GM03348 (cell line): ENCODE results near the gene PPP1R18.
"Not testable (repeated sequence)": the region's sequence is repeated elsewhere in the genome, so short reads cannot be mapped to it uniquely, and the experiment has no call there.

Experiments
- DNase-seq: peaks from one replicate; pipeline ENCODE4 v3.0.0; 2012; ENCODE audit warnings: low spot score

The PPP1R18 gene

DNA sequence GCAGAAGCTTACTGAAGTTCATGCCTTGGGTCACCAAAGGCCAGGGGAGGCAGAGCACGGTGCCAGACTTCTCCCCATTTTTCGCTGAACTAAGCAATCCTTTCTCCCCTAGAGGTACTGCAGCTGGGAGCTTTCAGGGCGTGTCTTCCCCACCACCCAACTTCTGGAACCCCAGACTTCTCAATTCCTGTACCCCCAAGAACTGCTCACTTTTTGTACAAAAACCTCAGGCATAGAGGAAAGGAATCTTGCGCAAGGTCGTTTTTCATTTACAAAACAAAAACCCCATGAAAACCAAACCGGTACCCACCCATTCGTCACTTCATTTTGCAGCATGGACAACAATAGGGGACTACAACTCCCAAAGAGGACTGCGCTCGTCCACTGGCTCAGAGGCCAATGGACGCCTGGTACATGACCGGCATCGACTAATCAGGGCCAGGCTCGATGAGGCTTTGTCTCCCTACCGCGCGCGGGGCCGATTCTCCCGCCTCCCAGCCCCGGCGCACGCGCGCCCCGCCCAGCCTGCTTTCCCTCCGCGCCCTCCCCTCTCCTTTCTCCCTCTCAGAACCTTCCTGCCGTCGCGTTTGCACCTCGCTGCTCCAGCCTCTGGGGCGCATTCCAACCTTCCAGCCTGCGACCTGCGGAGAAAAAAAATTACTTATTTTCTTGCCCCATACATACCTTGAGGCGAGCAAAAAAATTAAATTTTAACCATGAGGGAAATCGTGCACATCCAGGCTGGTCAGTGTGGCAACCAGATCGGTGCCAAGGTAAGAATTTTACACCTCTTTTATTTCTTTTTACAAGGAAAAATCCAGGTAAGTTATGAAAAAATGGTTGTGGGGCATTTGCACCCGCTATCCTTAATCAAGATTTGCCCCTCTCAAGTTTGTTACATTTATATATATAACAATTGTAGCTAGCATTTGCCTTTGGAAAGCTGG lies 33.6 kb upstream of the PPP1R18 start, which contains the start of gene TUBB:
Gene TUBB, plus strand, starts transcription at position 562 of the 947 bp plus-strand sequence. Its CDS starts 155 bp downstream, at position 717.
- DNase-seq = peak; percentile 93

DNA sequence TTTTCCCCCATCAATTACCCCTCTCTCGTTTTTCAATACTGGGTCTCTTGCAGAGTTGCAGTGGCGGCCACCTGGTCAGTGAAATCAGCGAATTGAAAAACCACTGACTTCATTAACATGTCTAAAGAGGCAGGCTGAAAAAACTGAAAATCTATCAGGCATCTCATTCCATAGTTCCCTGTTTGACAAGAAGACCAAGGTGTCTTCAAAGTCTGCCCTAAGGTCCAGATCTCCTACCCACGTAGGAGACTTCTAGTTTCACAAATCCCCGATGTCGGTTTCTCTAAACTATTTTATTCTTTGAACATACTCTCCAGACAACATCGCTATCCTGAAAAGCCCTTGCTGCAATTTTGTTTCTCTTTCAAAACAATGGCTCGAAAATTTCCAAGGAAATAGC lies 32.9 kb upstream of the PPP1R18 start:
- no peak for DNase-seq

DNA sequence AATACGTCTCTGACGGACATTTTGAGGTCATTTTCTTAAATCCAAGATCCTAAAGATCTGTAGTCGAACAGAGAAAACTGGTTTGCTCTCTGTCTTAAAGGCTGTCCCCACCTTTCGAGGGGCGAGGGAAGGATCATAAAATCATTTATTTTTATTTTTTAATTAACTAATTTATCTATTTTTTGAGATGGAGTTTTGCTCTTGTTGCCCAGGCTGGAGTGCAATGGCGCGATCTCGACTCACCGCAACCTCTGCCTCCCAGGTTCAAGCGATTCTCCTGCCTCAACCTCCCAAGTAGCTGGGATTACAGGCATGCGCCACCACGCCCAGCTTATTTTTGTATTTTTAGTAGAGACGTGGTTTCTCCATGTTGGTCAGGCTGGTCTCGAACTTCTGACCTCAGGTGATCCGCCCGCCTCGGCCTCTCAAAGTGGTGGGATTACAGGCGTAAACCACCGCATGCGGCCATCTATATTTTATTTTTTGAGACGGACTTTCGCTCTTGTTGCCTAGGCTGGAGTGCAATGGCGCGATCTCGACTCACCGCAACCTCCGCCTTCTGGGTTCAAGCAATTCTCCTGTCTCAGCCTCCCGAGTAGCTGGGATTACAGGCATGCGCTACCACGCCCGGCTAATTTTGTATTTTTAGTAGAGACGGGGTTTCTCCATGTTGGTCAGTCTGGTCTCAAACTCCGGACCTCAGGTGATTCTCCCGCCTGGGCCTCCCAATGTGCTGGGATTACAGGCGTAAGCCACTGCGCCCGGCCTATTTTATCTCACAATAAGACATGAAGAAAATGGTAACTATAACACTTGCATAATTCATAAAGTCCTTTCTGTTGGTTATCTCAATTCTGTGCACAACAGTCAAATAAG lies 31.6 kb upstream of the PPP1R18 start:
- DNase-seq = not testable (repeated sequence)

DNA sequence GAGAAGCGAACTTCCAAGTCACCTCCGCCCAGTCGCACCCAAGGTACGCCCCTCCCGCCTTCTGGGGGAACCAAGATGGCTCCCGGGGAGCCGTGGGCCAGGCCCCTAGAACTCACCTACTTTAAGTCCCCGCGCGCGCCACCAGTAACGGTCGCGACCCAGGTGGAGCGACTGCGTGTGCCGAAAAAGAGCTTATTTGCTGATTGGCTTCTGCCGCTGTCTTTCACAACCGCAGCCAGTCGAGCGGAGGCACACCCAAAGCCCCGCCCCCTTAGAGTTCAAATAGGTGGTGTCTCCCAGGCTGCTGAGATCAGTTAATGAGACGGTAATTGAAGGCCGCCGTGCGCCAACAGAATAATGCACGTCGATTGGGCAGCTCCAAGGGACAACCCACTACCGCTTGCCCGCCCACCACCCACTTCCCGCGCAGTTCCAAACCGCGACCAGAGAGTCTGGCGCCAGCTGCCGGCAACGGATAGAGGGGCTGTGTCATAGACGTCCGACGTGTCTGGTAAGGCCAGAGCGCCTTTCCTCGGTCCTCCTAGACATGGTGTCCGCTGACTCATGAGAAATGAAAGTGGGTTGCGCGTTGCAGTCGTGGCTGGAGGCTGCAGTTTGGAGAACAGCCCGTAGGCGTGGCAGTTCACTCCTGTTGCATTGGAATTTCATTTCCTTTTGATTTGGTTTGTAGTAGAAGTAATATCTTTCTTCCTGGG lies 30.8 kb upstream of the PPP1R18 start, which contains the start of gene MDC1:
Gene MDC1, minus strand, starts transcription at position 153 of the 716 bp plus-strand sequence. CDS start 2,106 bp downstream, outside the sequence.
- DNase-seq = peak; percentile 96

DNA sequence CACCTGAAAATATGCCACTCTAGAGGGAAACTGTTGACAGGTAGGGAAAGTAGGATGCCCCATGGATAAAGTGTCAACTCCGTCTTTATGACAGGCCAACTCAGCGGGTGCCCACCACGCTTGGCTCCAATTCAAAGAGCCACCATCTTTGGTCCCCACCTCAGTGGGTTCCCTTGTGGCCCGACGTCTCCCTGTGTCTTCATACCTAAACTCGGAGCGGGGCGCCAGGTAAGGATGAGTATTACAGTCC lies 30.4 kb upstream of the PPP1R18 start:
- DNase-seq = no peak

DNA sequence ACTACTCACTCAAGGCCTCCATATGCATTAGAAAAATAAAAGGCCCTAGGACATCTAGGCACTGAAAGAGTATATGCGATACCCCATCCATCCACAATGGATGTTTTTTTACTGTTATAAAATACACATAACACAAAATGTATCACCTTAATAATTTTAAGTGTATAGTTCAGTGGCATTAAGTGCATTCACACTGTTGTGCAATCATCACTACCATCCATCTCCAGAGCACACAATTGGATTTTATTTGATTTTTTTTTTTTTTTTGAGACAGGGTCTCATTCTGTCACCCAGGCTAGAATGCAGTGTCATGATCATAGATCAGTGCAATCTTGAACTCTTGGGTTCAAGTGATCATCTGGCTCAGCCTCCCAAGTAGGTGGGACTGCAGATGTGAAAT lies 27.8 kb upstream of the PPP1R18 start:
- DNase-seq = no peak

DNA sequence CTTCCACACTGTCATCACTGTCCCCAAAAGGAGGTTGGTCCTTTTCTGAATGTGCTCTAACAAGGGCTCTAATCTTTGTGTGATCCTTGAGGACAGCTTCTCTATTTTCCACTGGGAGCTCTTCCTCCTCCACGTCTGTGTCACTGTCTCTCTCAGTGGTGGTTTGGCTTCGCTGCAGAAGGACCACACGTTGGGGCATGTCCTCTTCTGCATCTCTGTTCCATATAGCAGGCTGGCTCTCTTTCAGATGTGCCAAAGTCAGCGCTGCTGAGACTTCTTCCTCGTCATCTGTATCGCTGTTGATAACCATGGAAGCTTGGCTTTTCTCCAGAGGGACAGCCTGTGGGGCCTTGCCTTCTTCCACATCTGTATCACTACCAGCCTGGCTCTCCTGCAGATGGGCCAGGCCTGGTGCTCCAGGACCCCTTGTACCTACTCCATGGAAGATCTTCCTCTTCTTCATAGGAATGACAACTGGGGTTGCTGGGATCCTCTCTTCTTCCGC lies 26.0 kb upstream of the PPP1R18 start:
- DNase-seq = no peak

DNA sequence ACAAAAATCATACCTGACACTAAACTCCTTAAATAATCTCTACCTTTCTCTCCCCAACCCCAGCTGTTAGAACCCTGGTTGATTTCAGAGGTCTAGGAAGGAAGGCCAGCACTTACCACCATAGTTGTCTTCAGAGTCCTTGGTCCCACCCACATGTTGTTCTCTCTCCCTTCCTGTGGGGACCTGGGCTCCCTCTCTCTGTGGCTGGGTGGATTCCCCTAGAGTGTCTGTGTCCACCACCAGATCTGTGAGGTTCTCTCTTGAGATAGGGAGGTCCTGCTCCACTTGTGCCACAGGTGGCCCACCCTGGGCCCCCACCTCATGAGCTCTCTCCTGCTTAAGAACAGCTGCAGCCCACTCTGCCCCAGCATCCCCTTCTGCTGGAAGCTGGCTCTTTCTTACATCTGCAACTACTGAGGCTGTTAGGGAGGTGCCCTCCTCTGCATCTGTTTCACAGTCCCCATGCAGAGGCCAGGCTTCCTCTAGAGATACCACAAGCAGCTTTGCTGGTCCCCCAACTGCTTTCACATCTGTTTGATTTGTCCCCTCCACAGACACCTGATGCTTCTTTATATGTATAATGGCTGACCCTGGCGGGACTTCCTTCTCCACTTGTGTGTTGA lies 25.4 kb upstream of the PPP1R18 start:
- no peak for DNase-seq

DNA sequence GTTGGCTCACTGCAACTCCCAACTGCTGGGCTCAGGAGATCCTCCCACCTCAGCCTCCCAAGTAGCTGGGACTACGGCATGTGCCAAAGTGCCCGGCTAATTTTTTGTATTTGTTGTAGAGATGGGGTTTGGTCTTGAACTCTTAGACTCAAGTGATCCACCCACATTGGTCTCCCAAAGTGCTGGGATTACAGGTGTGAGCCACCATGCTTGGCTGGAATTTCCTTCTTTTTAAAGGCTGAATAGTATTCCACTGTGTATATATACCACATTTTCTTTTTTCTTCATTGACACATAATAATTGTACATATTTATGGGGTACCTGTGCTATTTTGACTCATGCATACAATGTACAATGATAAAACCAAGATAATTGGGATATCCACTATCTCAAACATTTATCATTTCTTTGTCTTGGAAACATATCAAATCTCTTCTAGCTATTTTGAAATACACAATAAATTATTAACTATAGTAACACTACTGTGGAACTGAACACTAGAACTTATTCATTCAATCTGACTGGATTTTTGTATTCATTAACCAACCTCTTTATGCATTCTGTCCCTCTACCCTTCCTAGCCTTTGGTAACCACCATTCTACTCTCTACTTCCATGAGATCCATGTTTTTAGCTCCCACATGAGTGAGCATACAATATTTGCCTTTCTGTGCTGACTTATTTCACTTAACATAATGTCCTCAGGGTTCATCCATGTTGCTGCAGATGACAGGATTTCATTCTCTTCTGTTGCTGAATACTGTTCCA lies 22.8 kb upstream of the PPP1R18 start:
- DNase-seq = no peak

DNA sequence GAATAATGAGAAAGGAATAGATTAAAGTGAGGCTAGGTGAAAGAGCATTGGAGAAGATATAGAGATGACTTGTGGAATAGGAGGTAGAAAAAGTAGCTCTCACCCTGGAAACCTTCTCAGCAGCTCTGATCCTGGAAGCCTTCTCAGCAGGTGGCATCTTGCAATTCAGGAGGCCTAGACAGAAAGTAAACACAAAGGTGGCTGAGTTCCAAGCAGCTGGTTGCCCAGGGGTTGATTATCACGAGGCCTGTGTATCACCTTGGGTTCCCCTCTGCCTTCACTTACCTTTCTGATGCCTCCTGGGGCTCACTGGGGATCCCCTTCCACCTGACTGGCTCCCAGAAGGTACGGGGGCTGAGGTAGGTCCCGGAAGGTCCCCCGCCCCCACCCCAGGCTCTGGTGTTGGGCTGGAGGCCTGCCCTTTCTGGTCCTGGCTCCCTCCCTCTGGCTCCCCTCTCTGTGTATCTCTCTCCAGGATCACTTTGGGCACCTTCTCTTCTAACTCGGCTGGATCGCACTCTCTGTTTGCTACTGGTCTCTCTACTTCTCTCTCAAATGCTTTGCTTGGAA lies 20.9 kb upstream of the PPP1R18 start:
- no peak for DNase-seq

DNA sequence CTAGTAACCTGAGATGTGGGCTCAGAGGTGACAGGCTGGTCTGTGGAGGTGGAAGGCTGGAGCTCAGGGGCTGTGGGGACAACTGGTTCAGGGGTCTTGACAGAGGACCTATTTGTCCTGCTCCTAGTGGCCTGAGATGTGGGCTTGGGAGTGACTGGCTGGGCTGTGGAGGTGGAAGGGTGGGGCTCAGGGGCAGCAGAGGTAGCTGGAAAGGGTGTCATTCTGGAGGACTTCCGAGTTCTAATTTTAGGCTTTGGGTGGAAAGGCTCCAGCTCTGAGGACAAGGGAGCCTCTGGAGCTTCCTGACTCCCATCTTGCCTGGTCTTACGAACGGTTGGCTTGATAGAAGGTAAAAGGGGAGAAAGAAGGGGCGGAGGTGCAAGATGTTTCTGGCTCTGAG lies 19.2 kb upstream of the PPP1R18 start:
- no peak for DNase-seq

DNA sequence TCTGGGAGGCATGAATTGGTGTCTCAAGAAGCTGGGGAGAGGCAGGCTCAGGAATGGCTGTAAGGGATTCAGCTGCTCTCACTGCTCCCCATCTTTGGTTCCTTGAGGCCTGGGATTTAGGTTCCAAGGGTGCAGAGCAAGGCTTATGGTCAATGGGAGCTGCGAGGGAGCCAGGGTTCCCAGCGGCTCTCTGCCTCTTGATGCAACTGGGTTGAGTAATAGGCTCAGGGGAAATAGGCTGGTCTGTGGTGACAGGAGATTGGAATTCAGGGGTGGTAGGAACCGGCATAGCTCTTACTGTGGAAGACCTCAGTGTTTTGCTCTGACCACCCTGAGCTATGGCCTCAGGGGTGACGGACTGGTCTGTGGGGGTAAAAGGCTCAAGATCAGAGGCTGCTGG lies 17.4 kb upstream of the PPP1R18 start:
- DNase-seq = no peak

DNA sequence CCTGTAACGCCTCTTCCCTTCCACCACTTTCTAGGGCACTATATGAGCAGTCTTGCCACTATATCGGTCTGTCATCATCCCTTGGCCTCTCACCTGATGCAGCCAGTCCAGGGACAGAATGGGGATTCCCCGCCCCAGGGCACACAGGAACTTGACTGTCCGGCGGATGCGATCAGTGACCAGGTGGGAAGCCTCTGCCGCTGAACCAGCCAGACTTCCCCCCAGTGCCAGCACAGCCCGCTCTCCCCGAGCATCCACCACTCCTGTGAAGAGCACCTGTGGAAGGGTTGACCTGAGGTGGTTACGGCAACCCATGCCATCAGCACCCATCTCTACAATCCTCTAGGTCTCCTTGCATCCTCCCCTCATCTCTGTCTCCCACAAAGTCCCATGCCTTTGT lies 16.6 kb upstream of the PPP1R18 start:
- DNase-seq = no peak

DNA sequence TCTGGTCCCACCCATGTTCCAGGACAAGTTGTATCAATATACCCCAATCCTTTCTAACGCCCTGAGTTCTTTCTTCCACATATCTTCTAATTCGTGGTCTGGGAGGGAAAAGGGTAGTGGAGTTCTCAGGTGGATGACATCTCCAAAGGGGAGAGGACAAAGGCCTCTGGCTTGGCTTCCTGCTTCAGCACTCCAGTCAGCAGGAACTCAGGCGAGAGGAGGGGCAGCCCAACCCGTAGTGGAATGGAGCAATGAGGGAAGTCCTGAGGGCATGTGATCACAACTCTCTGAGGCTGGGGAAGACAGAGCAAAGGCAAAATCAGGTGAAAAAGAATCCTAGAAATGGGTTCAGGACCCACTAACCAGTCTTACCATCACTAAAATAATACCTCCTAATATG lies 13.9 kb upstream of the PPP1R18 start:
- no peak for DNase-seq

DNA sequence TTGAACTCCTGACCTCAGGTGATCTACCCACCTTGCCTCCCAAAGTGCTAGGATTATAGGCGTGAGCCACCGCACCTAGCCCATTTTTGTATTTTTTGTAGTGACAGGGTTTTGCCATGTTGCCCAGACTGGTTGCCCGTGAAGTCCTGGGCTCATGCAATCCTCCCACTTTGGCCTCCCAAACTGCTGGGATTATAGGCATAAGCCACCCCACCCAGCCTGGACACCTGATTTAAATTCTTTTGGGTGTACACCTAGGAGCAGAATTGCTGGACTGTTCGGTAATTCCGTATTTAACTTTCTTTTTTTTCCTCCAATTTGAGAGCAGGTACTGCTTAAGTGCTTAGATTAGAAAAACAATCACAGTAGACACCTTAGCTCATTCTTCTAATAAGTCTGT lies 10.0 kb upstream of the PPP1R18 start:
- DNase-seq = no peak

DNA sequence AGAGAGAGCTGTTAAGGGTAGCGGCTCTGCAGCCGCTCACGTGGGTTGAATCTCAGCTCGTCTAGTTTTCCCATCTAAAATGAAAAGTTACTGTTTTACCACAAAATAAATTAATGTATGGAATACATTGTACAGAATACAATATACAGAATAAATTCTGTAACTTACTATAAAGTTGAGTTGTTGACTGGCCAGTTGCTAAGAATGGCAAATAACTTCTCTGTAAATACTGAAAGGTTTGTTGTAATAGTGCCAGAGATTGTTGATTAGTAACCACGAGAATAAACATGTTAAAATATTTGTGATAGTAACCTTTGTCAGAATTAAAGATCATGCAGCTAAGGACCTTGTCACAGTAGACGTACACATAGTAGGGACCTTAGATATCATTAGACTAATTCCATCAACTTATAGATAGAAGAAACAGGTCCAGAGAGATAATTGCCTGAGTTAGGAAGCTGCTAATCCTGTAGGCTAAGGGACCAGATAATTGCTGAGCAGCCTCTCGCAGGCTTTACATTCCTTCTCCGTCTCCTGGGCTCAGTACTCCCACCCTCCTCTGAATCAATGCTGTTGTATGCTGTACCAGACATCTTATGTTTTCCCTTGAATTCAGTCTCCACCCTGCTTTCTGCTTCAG lies 4.9 kb upstream of the PPP1R18 start:
- DNase-seq = no peak

DNA sequence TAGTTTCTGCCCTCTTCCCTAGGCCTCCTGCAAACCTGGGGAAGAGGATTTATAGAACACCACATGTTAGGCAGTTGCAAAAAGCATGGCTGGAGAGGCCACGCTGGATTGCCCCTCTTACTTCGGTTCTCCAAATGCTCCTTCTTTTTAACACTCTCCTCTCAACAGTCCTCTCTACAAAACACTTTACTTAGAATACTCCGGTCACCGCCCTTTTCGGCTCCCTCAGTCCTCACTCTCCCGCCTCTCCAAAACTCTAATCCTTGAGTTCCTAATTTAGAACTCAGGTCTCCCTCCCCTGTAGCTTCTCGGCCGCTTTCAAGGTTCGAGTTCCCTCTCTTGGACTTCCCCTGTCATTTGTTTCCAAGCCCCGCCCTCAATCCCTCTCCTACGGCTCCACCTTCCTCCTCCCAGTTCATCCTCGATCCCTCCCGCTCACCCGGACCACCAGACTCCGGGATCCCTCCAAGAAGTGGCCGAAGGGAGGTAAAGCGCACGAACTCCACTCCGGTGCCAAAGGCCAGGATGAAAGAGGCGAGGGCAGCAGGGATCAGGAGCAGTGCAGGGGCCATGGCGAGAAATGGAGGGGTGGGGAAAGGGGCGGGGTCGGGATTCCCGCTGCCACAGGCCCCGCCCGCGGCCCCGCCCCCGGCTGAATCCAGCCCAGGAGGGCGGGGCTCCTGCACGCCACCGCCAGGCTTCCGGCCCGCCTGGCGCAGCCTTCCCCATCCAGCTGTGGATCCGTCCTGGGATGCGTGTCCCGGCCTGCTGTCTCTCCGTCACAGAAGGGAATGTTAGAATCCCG lies 4.2 kb upstream of the PPP1R18 start, which contains the start of gene NRM:
Gene NRM, minus strand, starts transcription at position 582 of the 805 bp plus-strand sequence. Its CDS starts 10 bp downstream, at position 572.
- DNase-seq = peak; percentile 94

DNA sequence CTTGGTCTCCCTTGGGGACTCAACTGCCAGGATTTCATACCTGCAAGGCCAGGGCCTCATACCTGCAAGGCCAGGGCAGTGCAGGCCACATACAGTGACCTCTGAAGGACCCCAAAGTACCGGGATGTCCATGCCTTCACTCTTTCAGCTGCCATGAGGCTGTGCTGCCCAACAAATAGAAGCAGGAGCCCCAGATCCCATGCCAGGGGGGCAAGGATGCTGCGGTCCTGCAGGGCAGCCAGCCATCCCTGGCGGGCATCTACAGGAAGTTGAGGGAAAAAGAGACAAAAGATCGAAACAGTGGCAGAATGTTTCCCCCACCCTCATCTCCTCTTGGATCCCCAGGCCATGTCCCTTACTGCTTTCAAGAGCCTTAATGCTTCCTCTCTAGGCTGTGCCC lies 3.5 kb upstream of the PPP1R18 start:
- no peak for DNase-seq
